DOHH2 (cell line): ENCODE measurements around the gene HLCS.

ENCODE experiments used
- EZH2phosphoT487 ChIP-seq: fragments of 200-600 bp; sonication (generic); IDR thresholded peaks from 2 replicates; pipeline ENCODE4 v1.6.1; 2017; ENCODE audit warnings: borderline replicate concordance, mild to moderate bottlenecking, antibody characterized with exemption, low read length, moderate library complexity, mixed read lengths
- TF ChIP-seq, protein P1 (sequence below): fragments of 200-600 bp; sonication (generic); IDR thresholded peaks from one replicate; pipeline ENCODE4 v1.5.1; 2014; ENCODE audit warnings: antibody characterized with exemption, mild to moderate bottlenecking, low read depth, low read length; ENCODE audit not compliant: poor library complexity, severe bottlenecking

DNA sequence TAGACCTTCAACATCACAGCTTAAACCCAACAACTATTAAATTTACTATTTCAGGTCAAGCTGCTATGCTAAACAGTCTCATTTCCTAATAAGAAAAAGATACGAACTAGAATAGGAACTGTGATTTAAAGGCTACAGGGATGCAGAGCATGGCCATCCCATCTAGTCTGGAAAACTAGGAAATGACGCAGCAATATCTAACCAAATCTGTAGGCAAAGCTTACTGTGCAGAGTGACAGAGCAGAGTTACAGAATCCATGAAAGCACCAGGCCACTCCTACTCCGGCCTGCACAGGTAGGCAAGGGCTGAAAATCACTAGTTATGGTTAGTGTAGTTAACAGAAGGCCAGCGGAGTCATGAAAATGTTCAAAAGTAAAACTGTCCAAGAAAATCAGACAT is 2.1 kb downstream of the HLCS start:
- TF ChIP-seq, protein P1, sequence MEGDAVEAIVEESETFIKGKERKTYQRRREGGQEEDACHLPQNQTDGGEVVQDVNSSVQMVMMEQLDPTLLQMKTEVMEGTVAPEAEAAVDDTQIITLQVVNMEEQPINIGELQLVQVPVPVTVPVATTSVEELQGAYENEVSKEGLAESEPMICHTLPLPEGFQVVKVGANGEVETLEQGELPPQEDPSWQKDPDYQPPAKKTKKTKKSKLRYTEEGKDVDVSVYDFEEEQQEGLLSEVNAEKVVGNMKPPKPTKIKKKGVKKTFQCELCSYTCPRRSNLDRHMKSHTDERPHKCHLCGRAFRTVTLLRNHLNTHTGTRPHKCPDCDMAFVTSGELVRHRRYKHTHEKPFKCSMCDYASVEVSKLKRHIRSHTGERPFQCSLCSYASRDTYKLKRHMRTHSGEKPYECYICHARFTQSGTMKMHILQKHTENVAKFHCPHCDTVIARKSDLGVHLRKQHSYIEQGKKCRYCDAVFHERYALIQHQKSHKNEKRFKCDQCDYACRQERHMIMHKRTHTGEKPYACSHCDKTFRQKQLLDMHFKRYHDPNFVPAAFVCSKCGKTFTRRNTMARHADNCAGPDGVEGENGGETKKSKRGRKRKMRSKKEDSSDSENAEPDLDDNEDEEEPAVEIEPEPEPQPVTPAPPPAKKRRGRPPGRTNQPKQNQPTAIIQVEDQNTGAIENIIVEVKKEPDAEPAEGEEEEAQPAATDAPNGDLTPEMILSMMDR, result no peak
- TF ChIP-seq EZH2phosphoT487, result no peak
